Esophagus muscularis mucosa (tissue), 4 donors: ENCODE results near the gene ROBO2. TPM values are rescaled to one million over a fixed set of nuclear protein-coding genes. Genes with fewer than 3 reads are reported as not detected.

Experiments used
- DNase-seq: peaks from one replicate; pipeline ENCODE4 v3.0.0-alpha.2; 2017; ENCODE audit errors: extremely low spot score
- H3K27ac ChIP-seq, 4 donors: fragments of 200-600 bp; sonication (generic); replicated peaks in 1 of 4; 1 replicate in 3 of 4; 2 replicates in 1 of 4; pipeline ENCODE4 v1.5.1; 2016 to 2019; ENCODE audit warnings: mild to moderate bottlenecking in 1 of 4
- H3K27me3 ChIP-seq, 4 donors: fragments of 200-600 bp; sonication (generic); one replicate each; pipeline versions ENCODE4 v1.5.1 to v1.6.0; 2016 to 2019
- H3K36me3 ChIP-seq, 4 donors: fragments of 200-600 bp; sonication (generic); one replicate each; pipeline ENCODE4 v1.5.1; 2016 to 2019
- H3K4me1 ChIP-seq, 4 donors: fragments of 200-600 bp; sonication (generic); one replicate each; pipeline ENCODE4 v1.5.1; 2016 to 2019
- H3K4me3 ChIP-seq, 4 donors: fragments of 200-600 bp; sonication (generic); 1 replicate in 2 of 4; 2 replicates in 2 of 4; pipeline ENCODE4 v1.5.1; 2016 to 2019; ENCODE audit warnings: mild to moderate bottlenecking in 4 of 4, moderate library complexity in 1 of 4
- H3K9me3 ChIP-seq, 4 donors: fragments of 200-600 bp; sonication (generic); 1 replicate in 3 of 4; 2 replicates in 1 of 4; pipeline ENCODE4 v1.5.1; 2016 to 2019
- CTCF ChIP-seq, 3 experiments: fragments of 200-600 bp in 2 of 3; fragments of 450-650 bp in 1 of 3; sonication (generic) in 2 of 3; IDR thresholded peaks; one replicate each; pipeline ENCODE4 v1.5.1; 2017 to 2019; ENCODE audit warnings: antibody characterized with exemption in 3 of 3, mild to moderate bottlenecking in 2 of 3, moderate library complexity in 1 of 3
- EP300 ChIP-seq: sonication (generic); formaldehyde crosslinking; IDR thresholded peaks from one replicate; pipeline ENCODE4 v1.6.1; 2017; ENCODE audit warnings: antibody characterized with exemption
- POLR2A ChIP-seq: fragments of 450-650 bp; IDR thresholded peaks from one replicate; pipeline ENCODE4 v1.6.1; 2017; ENCODE audit warnings: antibody characterized with exemption, moderate library complexity, mild to moderate bottlenecking, low read depth
- POLR2AphosphoS5 ChIP-seq, 2 donors: sonication (generic); formaldehyde crosslinking; IDR thresholded peaks; one replicate each; pipeline ENCODE4 v1.6.1; 2017; ENCODE audit warnings: antibody characterized with exemption in 2 of 2
- WGBS: methylation state at CpG from one replicate; pipeline ENCODE4 v1.1.5; 2018; 5-methylcytosine and 5-hydroxymethylcytosine counted together
- intact Hi-C: fragments of 100-400 bp; cut with DNase I; formaldehyde crosslinking; loops from one replicate; pipeline ENCODE4 v1.15.1; 2023
- total RNA-seq, 4 donors: library from RNA; depleted of rRNA; stranded (reverse); fragments of >200 nt; gene quantifications; one replicate each; pipeline versions ENCODE4 v1.1.0 to v1.2.1, GENCODE V29; 2016

ROBO2 gene
- total RNA-seq, 4 donors from 2014 or later: 0.83 to 2.1 (median 1.3) TPM

GRCh38 chr3:77063423-77063822, 23.5 kb downstream of the ROBO2 start:
- no peak overlapping the region for H3K27ac ChIP-seq
- H3K27me3 ChIP-seq: no peaks in the 10 kb centered on the region
- TF ChIP-seq CTCF (IDR thresholded peaks at IDR 0.05) (no peak), POLR2A (no peak), EP300 (no peak), POLR2AphosphoS5 (IDR thresholded peaks at IDR 0.05) (no peak)
- H3K36me3 ChIP-seq: no peaks in the 10 kb centered on the region
- no peak for DNase-seq
- H3K4me1 ChIP-seq: no peaks in the 10 kb centered on the region
- peaks cover 0 to 8% (median 3%) of the 10 kb centered on the region in 4 donors for H3K9me3 ChIP-seq
- H3K4me3 ChIP-seq: no peak overlapping the region
- intact Hi-C loops: no loop called here
- 87% methylated on average over 5 of the region's 5 CpGs for WGBS

- DNase-seq: no peak
- no peak overlapping the region for H3K4me3 ChIP-seq
- no peak overlapping the region for H3K27ac ChIP-seq
- H3K4me1 ChIP-seq: no peaks in the 10 kb centered on the region
- H3K9me3 ChIP-seq: peaks cover 0 to 8% (median 3%) of the 10 kb centered on the region in 4 donors
- 71% methylated on average over 5 of the region's 5 CpGs for WGBS
- H3K27me3 ChIP-seq: no peaks in the 10 kb centered on the region
- TF ChIP-seq POLR2AphosphoS5 (IDR thresholded peaks at IDR 0.05): no peak
- no peak for TF ChIP-seq CTCF (IDR thresholded peaks at IDR 0.05)
- no peak for TF ChIP-seq POLR2A
- no peak for TF ChIP-seq EP300
- no peaks in the 10 kb centered on the region for H3K36me3 ChIP-seq
- intact Hi-C loops: no loop called here
Observed at GRCh38 chr3:77065750-77066149, 25.9 kb downstream of the ROBO2 start.

GRCh38 chr3:77066829-77067228, 26.9 kb downstream of the ROBO2 start:
- TF ChIP-seq CTCF (IDR thresholded peaks at IDR 0.05) (no peak), EP300 (no peak), POLR2A (no peak), POLR2AphosphoS5 (IDR thresholded peaks at IDR 0.05) (no peak)
- Histone ChIP-seq H3K4me3 (no peak overlapping the region), H3K4me1 (no peaks in the 10 kb centered on the region), H3K9me3 (peaks cover 0 to 8% (median 2%) of the 10 kb centered on the region in 4 donors), H3K27me3 (no peaks in the 10 kb centered on the region), H3K27ac (no peak overlapping the region), H3K36me3 (no peaks in the 10 kb centered on the region)
- WGBS: 76% methylated on average over 1 of the region's 1 CpG
- no peak for DNase-seq
- intact Hi-C loops: no loop called here

- H3K27me3 ChIP-seq: no peaks in the 10 kb centered on the region
- WGBS: 82% methylated on average over 7 of the region's 7 CpGs
- H3K9me3 ChIP-seq: no peaks in the 10 kb centered on the region
- no peaks in the 10 kb centered on the region for H3K36me3 ChIP-seq
- no peaks in the 10 kb centered on the region for H3K4me1 ChIP-seq
- TF ChIP-seq CTCF (IDR thresholded peaks at IDR 0.05) (no peak), EP300 (no peak), POLR2A (no peak), POLR2AphosphoS5 (IDR thresholded peaks at IDR 0.05) (no peak)
- no peak overlapping the region for H3K27ac ChIP-seq
- DNase-seq: no peak
- H3K4me3 ChIP-seq: no peak overlapping the region
- intact Hi-C loops: no loop called here
Observed at GRCh38 chr3:77068808-77069207, 28.9 kb downstream of the ROBO2 start.

- Histone ChIP-seq H3K9me3 (no peaks in the 10 kb centered on the region), H3K27me3 (no peaks in the 10 kb centered on the region), H3K4me3 (no peak overlapping the region), H3K36me3 (no peaks in the 10 kb centered on the region), H3K27ac (no peak overlapping the region), H3K4me1 (no peaks in the 10 kb centered on the region)
- intact Hi-C loops: no loop called here
- WGBS: 76% methylated on average over 5 of the region's 5 CpGs
- no peak for TF ChIP-seq POLR2A
- no peak for TF ChIP-seq POLR2AphosphoS5 (IDR thresholded peaks at IDR 0.05)
- TF ChIP-seq EP300: no peak
- no peak for TF ChIP-seq CTCF (IDR thresholded peaks at IDR 0.05)
- DNase-seq: no peak
Observed at GRCh38 chr3:77071364-77071763, 31.5 kb downstream of the ROBO2 start.
